COLO829 (cell line): Measurements from ENCODE around the gene MS4A15.
A peak's percentile ranks its signal among the peaks of the same experiment; 100 is the strongest.

ENCODE experiments used
- DNase-seq: peaks from one replicate; pipeline ENCODE4 v3.0.0; 2012; ENCODE audit warnings: low spot score

MS4A15 gene

DNA sequence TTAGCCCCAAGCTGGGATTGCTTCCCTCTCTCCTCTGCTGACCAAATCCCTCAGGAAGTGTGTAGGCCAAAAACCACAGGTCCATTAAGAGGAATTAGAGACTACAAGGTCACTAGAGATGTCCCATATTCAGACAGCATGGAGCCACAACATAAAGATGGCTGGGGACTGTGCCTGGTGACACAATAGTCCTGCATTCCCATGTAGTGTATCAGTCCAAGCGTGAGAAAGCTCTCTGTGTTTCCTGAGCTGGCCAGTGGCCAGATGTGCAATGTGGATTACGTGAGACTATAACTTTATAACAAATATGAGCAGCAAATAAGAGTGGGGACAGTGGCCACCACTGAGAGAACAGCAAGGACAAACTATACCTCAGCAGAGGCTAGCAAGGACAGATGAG is 20.9 kb downstream of the MS4A15 start:
- peak; percentile 68 for DNase-seq

DNA sequence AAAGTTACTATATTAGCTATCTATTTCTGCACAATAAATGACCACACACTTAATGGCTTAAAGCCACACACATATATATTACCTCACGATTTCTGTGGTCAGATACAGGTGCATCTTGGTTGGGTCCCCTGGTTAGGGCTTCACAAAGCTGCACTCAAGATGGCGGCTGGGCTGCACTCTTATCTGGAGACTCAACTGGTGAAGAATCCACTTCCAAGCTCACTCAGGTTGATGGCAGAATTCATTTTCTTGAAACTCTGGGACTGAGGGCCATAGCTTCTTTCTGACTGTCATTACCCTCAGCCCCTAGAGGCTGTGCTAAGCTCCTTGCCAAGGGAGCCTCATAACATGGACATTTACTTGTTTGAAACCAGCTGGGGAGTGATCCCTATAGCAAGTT is 23.4 kb downstream of the MS4A15 start:
- no peak for DNase-seq

DNA sequence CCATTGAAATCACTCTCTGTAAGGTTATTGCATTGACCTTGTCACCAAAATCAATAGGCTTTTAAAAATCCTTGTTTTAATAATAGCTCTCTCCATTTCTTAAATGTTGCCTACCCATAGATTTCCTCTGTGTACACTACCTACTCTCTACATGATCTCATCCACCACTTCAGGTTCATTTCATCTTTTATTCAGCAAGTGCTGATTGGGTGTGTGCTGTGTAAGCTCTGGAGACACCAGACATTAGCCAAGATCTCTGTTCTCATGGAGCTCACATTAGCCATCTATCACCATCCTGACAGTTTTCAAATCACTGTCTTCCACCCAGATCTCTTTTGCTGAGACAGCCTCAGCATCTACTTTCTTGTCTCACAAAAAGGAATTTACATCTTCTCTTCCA is 24.1 kb downstream of the MS4A15 start:
- no peak for DNase-seq

DNA sequence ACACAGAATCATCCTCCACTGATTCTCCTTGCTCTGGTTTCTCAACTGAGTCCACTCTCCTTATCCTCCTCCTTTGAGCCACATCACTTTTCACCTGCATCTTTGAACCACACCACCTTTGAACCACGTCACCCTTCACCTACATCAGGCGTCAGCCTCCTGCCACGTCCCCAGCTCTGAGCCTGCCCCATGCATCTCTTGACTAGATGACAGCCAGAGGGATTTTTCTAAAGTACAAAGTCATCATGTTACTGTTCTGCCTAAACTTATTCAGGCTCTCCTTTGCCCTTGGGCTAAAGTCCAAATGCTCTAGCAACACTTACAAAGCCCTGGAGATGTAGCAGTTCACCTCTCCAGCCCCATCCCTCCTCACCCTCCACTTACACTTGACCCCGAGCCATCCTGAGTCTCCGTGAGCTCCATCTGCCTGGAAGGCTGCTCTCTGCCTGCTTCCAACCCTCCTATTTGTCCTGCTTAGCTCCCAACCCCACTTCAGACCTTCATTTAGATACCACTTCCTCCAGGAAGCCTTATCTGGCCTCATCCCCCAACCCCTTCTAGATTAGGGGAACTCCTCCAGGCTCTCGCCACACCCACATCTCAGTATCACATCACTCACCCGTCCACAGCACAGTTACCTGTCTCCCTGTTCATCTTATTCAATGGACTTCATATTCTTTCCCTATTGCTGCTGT is 24.8 kb downstream of the MS4A15 start:
- no peak for DNase-seq

DNA sequence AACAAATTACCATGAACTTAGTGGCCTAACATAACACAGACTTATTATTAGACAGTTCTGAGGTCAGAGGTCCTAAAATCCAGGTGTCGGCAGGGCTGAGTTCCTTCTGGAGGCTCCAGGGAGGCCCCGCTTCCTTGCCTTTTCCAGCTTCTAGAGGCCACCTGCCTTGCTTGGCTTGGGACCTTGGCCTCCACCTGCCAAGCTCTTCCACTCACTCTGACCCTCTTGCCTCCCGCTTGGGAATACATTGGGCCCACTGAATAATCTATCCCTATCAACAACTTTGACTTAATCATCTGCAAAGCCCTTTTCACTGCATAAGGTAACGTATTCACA is 25.3 kb downstream of the MS4A15 start:
- no peak for DNase-seq

DNA sequence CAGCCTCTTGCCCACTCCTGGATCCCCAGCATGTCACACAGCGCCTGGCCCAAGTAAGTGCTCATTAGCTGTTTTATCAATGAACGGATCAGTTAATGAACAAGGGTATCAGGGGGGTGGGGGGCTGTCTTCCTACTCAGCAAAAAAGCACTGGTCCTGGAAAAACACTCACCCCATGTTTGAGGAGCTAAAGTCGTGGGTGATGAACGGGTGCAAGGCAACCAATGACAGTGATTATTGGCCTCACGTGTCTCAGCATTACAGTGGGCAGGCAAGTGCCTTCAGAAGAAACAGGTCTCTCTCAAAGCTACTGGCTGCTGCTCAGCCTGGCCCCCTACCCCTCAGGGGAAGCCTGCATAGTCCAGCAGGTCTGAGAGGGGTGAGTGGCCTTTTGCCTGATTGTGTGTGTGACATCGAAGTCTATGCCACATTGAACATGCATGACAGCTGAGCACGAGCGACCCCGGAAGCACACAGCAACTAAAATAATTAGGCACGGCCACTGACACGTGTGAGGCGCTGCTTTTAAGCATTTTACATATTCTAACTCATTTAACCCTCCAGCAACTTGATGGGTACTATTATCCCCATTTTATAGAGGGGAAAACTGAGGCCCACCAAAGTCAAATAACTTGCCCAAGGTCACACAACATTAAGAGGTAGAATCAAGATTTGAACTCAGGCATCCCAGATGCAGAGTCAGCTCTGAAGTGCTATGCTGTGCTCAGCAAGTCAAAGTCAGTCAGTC is 25.9 kb downstream of the MS4A15 start:
- no peak for DNase-seq

DNA sequence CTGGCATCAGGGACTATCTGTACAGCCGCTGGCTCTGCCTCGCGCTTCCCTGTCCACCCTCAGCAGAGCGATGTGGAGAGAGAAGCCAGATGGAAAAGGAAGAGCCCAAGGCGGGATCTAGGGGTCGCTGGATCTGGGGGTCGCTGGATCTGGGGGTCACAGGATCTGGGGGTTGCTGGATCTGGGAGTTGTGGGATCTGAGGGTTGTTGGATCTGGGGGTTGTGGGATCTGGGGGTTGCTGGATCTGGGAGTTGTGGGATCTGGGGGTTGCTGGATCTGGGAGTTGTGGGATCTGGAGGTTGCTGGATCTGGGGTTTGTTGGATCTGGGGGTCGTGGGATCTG is 26.4 kb downstream of the MS4A15 start:
- DNase-seq, result no peak

DNA sequence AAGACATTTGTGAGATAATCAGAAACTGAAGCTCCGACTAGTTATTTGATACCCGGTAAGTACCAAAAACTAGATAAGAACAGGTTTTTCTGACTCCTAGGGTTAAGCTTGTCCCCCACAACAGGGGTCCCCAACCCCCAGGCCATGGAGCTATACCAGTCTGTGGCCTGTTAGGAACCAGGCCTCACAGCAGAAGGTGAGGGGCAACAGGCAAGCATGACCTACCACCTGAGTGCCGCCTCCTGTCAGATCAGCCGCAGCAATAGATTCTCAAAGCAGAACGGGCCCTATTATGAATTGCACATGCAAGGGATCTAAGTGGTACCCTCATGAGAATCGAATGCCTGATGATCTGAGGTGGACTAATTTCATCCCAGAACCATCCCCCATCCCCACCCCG is 27.2 kb downstream of the MS4A15 start:
- DNase-seq, result no peak

DNA sequence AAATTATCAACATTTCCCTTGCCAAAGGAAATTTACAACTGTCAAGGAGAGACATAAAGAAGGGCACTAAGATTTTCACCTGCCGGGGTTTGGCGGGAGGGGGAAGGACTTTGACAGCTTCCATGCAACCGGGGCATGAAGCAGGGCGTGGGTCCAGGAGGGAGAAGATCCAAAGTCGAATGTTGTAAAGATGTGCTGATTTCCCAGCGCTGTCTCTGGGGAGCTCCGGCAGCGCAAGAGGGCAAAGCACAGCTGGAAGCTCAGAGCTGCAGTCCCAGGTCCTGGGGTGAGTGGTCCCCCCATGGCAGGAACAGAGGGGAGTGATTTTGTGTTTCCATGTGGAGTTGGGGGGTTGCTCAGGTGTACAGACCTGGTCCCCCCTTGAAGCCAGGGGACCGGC is 28.5 kb downstream of the MS4A15 start, which contains the start of gene MS4A10:
TSS of gene MS4A10 (plus strand) at position 198 of the 400 bp plus-strand sequence. CDS start 5,003 bp downstream, outside the sequence.
- DNase-seq, result no peak

DNA sequence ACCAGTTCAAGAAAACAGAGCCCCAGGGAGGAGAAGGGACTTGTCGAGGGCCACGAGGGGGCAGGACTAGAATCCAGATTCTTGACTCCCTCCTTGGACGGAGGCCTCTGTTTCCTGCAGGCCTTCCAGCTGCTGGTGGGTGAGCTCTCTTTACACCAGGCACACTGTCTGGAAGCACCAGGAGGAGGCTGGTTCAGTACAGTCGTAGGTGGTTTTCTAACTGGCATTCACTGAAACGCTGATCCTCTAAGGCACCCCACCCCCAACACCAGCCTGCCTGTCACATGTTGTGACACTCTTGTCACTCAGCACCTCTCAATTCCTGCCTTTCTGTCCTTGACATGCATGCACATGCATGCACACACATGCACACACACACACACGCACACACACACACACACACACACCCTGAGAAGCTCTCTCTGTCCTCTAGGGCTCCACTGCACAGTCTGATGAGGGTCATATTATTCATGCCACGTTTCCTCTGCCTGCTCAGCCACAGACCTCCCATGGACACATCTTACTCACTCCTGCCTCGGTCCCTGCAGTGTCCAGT is 29.2 kb downstream of the MS4A15 start:
- no peak for DNase-seq

DNA sequence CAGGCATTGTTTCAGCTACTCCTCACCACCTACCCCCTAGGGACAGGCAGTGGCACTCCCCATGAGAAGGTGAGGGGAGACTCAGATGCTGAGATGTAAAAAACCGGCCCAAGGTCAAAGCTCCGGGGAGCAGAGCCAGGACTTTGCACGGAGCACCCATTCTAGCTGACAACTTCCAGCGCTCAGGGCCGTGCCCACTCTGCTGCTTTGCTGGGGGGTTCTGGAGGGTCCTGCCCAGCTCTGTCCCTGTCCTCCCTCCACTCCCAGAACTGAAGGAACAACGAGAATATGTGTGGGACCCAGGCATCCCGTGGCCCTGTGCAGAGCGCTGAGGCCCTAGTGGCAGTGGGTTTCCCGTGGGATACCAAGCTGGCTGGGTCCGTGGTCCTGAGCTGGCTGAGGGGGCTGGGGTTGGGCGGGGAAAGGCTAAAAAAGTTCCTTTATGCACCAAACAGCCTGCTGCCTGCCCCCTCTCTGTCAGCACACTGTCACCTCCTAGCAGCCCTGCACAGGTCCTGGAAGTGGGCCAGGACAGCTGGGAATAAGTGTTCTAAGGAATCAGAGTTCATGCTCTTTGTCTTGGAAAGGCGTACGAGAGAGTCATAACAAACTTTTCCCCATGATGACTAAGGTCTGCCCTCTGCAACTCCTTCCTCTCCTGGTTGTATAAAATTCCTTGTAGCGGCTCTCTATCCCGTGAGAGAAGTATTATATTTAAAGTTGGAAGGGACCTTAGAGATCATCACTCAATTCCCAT is 30.3 kb downstream of the MS4A15 start:
- peak; percentile 16 for DNase-seq

DNA sequence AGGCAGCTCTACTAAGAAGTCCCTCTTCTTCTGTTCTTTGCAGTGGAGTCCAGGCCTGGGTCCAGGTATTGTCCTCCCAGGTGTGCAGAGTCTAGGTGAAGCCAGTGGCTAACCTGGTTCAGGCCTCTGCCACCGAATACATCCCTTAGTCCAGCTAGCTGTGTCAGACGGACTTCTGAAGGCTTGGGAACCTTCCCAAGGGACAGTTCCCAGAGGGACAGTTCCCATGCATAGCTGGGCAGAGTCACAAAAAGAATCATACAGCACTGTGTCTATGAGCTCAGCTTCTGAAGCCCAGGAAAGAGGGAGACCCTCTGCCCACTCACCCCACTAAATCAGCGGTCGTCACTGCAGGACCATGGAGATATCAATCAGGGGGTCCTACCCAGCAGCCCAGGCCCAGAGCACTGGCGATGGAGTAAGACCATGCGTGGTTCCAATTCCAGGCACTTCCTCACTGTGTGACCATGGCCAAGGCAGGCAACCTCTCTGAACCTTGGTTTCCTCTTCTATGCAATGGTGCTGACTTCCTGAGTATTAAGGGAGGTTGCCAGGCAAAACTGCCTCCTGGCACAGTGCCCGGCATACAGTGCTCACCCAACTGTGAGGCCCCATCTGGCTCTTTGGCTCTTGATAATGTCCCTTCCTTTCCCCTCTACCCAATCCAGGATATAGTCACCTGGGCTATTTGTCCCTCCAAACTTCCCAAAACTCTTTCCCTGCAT is 31.9 kb downstream of the MS4A15 start:
- no peak for DNase-seq

DNA sequence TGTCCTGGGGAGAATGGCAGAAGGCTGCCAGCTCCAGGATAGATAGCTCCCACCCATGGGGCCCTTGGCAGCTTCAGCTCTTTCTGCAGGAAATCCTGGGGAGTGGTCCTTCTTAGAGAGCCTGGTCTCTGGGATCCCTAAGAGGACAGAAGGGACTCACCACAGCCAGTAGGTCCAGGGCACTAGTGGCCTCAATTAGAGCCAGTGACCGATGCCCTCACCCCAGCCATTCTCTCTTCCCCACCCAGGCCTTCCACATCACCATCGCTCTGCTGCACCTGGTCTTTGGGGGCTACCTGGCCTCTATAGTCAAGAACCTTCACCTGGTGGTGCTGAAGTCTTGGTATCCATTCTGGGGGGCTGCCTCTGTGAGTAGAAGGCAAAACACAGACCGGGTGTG is 34.1 kb downstream of the MS4A15 start:
- DNase-seq, result no peak

DNA sequence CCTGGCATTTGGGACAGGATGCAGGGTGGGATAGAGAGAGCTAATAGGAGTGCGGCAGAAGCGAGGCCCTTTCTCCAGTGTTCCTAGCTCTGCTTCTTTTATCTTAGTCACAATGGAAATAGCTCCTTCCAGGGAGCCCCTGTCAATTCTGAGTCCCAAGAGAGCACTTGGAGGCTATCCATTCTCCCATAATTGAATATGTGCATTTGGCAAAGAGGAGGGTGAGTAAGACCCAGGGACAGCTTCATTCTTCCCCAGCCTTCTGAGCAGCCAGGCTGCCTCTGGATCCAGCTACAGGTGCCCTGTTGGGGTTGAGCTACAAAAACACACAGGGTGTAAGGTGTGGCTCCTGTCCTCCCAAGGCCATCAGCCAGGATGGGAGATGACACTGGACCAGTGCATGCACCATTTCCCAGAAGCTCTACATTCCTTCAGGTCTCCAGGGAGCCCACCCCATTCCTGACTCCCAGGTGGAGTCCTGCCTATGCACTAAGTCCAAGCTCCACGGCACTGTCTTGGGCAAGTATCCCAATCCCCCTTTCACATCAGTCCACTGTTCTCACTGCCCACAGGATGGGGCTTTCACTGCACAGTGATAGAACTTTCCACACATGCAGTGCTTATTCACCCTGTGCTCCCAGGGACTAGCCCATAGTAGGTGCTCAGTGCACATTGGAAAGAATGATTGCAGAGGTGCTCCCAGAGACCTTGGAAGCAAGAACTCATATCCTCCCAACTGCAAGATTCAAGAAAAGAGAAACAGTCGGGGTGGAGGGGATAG is 34.7 kb downstream of the MS4A15 start:
- DNase-seq, result no peak

DNA sequence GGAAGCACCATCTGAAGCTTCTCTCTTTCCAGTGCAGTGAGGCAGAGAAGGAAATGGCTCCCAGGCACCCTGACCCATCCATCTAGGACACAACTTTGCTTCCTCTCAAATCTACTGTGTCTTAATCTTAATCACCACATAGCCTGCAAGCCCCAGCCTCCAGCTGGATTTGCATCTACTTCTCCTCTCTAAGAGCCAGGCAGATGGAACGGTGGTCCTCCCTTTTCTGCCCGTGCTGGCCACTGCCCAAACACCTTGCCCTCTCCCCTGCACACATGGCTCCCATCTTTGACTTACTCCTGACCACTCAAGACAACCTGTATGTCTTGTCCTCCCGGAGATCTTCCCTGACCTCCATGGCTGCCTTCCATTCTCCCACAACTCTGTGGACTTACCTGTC is 35.9 kb downstream of the MS4A15 start:
- no peak for DNase-seq

DNA sequence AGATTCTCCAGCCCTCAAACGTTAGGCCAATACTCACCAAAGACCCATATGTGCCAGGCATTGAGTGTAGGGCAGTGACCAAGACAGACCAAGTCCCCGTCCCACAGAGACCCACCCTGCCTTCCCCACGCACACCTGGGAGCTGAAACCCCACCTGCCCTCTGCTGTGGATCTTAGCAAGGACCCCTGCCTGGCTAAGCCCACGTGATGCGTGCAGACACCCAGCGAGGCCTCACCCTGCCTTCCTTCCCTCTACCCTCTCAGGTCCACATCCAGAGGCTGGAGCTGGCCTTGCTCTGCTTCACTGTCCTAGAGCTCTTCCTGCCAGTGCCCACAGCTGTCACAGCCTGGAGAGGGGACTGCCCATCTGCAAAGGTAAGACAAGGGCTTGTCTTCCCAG is 38.6 kb downstream of the MS4A15 start:
- DNase-seq, result no peak

DNA sequence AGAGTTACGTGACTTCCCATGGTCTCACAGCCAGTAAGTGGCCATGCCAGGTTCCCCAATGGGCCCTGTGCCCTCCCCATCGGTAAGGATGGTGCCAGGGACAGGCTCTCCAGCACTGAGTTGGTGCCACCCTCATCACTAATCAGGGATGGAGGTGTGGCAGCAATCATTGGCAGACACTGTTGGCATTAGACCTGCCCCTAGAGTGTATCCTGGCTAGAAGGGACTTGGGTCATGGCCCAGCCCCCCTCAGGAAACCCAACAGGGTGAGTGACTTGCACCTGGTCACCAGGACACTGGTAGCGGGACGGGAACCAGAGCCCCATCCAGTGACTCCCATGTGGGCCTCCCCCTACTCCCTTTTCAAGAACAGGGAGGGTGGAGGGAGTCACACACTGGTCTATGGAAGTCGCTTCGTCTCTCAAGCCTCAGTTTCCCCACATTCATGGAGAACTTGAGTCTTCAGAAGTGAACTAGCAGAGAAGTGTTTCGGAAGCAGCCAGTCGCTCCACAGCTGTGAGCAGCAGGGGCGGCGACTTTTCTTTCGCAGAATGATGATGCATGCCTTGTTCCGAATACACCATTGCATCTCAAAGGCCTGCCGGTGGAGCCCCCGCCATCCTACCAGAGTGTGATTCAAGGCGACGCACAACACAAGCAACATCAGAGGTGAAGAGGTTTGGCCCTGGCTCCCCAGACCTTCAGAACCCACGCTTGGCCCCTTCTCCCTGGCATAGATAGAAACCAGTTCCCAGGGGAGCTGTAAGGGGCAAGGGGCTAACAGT is 41.4 kb downstream of the MS4A15 start:
- DNase-seq, result no peak

DNA sequence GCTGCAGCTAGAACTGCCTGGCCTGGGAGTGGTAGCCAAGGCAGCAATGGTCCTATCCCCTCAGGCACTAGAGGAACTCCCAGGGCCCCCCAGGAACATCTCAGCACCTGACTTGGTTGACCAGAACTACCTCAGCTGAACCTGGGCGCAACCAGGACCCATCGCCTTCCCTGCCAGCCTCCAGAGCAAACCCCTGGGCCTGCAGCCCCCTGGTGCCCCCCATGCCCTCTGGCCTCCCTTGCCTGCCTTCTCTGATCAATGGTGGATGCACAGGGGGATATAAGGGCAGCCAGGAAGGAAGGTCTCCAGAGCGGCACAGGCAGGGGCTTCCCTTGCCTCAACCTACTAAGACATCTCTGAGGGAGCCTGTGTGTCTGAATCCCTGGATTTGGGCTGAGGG is 42.0 kb downstream of the MS4A15 start:
- no peak for DNase-seq

DNA sequence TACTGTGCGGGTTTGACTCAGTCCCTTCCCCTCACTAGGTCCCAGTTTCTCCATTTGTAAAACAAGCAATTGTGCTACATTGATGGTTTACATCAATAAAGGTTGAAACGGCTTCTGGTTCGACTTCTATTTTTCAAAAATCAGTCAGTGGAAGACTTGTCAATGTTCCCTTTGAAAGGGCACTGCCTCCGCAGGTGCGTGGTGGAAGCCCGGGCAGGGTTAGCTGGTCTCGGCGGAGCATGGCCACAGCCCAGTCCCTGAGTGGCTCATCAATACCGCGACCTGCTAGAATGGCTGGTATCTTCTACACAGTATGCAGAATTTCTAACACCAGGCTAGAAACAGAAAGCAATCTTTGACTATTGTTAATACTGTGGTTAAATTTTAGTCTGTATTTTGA is 44.5 kb downstream of the MS4A15 start:
- no peak for DNase-seq

DNA sequence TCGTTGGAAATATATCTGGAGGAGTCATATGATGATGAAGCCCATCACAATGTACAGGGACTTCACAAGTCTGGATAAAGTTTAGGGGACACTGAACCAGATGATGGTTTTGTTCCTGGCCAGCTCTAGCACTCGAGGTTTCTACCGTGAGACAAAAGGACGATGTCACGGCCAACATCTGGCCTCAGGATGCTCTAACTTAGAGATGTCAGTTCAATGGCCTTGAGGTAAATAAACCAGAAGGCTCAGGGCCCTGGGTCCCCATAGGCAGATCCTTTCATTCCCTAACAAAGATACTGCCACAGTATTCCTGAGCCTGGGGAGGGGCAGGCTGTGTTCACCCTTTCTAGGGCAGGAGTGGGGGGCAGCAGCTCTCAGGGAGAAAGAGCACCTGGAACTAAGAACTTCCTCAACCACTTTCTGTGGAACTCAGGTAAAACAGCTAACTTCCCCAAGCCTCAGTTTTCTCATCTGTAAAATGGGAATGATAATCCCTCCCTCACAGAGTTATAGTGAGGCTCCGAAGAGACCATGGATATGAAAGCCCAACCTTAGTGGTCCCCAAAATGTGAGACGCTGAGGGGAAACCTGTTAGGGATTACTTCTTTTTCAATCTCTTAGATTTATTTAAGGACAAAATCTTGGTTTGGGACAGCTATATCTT is 46.7 kb downstream of the MS4A15 start:
- no peak for DNase-seq
